Subcutaneous adipose tissue (tissue), 4 donors: ENCODE measurements around the gene POLR2C. TPM values are rescaled to one million over a fixed set of nuclear protein-coding genes. Genes with fewer than 3 reads are reported as not detected.

ENCODE experiments used
- total RNA-seq, 4 donors: library from RNA; depleted of rRNA; stranded (reverse); fragments of >200 nt; gene quantifications; one replicate each; pipeline ENCODE4 v1.1.0, GENCODE V29; 2016
- TF ChIP-seq, protein P1 (sequence below): fragments of 450-650 bp; IDR thresholded peaks from one replicate; pipeline ENCODE4 v1.5.1; 2016; ENCODE audit warnings: low read depth, mild to moderate bottlenecking, control low read depth, antibody characterized with exemption, moderate library complexity

POLR2C gene
- total RNA-seq, 4 donors from 2014 or later = 66.9 to 77.7 (median 67.6) TPM

DNA sequence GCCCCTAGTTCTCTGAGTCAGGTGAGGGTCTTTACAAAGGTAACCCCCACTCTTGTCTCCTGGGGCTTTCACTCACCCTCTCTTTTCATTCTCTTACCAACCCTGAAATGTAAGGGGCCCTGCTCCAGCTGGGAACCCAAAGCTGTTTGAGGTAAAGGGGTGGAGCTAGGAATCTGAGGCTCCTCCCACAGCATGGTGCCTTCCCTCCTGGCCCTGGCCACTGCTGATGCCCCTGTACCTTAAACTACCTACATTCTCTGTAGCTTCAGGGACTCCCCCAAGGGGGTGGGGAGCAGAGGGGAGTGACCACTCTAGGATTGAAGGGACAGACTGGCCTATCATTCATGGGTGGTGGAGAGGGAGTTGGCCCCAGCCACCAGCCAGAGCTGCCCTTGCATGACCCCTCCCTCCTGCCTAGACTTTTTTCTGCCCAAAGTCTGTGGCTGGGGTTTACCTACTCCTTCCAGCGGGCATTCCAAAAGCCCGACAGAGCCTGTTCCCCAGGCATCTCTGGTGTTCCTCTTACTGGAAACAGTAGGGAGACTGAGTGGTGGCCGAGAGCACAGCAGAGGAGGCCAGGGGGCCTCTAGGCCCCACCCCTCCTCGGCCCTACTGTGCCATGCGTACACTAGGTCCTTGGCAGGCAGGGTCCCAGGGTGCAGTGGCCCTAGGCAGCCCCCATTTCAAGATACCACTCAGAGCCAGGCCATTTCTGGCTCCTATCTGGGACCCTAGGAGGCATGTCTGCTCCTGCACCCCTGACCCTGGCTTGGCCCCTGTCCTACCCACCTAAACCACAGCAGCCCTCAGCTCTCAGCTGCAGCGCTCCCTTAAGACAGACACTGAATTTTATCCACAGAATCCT is 14.3 kb downstream of the POLR2C start:
- TF ChIP-seq, protein P1, sequence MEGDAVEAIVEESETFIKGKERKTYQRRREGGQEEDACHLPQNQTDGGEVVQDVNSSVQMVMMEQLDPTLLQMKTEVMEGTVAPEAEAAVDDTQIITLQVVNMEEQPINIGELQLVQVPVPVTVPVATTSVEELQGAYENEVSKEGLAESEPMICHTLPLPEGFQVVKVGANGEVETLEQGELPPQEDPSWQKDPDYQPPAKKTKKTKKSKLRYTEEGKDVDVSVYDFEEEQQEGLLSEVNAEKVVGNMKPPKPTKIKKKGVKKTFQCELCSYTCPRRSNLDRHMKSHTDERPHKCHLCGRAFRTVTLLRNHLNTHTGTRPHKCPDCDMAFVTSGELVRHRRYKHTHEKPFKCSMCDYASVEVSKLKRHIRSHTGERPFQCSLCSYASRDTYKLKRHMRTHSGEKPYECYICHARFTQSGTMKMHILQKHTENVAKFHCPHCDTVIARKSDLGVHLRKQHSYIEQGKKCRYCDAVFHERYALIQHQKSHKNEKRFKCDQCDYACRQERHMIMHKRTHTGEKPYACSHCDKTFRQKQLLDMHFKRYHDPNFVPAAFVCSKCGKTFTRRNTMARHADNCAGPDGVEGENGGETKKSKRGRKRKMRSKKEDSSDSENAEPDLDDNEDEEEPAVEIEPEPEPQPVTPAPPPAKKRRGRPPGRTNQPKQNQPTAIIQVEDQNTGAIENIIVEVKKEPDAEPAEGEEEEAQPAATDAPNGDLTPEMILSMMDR = no peak

DNA sequence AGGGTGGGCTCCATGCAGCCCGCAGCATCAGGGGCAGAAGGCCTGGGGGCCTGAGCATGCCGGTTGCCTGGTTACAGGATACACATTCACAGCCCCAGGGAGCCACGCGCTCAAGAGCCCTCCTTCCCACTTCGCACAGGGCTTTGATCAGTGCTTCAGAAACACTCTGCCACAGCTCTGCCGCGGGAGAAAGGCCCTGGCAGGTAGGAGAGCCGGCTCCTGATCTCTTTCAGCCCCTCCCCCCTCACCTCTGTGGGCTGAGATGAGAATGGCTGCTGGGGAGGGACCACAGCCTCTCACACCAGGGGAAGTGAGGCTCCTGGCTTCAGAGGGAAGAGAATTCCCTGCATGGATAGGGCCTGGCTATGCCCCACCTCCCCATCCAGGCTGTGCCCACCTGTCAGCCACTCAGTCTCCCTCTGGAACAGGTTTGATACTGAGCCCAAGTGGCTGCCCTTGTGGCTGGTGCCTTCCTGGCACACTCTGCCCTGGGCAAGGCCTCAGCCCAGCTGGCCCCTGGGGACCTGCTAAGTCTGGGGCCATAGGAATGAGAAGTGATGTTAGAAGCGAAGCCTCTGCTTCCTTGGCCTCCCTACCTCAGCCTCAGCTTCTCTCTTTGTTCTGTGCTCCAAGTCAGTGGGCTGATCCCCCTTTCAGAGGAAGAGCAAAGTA is 15.2 kb downstream of the POLR2C start:
- TF ChIP-seq, protein P1 = no peak

DNA sequence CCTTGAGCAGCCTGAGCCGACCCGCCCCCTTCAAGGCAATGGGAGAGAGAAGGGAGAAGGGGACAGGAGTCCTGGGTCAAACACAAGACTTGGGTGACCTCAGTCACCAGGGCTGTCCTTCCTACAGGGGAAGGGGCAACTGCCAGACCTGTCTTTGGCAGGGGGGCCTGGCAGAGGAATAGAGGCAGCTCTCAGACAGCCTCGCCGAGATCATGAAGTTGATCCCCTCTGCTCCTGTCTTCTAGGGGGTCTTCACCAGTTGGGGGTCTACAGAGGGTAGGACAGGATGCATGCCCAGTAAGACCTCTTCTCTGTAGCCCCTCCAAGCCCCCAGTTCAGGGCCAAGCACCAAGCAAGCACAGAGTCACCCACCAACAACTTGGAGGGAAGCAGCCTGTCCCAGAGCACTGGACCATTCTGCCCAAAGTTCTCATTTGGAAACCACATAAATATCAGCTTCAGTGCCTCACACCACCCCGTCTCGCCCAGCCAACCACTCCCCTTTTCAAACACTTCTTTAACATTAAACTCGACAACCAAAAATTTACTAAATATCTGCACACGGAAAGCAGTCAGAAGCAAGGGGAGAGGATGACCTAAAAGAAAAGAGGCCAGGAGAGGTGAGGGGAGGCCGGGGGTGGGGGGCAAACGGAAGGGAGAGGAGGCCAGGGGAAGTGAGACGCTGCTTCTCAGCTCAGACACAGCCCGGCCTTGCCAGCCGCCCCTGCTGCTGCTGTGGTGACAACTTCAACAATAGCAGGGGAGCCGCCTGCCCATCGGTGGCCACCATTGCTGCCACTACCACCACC is 16.1 kb downstream of the POLR2C start:
- TF ChIP-seq, protein P1 = no peak

DNA sequence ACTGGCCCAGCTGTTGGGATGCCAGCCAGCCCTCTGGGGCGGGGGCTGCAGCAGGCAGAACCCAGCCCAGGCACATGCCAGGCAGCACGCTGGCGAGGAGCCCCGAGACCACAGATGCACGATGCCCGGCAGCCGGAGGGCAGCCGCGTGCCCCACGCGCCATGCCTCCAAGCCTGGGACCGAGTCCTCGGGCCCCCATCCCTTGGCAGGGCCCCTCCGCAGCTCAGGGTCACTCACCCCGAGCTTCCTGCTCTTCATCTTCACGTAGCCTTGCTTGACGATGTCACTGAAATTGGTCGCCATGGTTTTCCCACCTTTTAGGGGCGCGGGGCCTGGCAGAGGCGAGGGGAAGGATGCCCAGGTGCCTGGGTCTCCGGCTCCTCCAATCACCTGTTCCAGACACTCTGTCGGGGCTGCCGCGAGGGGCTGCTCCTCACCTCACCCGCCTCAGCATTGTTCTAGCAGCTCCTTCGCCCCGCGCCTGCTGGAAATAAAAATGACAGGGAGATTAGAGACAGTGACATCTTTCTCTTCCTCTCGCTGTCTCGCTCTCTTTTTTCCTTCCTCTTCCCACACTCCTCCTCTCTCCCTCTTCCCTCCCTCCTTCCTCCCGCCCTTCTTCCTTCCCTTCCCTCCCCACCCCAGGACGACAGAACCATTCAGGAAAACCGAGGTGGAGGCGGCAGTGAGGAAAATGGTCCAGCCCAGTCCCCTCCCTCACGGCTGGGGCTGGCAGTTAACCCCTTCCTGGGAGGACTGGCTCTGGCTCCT is 16.9 kb downstream of the POLR2C start:
- TF ChIP-seq, protein P1 = no peak

DNA sequence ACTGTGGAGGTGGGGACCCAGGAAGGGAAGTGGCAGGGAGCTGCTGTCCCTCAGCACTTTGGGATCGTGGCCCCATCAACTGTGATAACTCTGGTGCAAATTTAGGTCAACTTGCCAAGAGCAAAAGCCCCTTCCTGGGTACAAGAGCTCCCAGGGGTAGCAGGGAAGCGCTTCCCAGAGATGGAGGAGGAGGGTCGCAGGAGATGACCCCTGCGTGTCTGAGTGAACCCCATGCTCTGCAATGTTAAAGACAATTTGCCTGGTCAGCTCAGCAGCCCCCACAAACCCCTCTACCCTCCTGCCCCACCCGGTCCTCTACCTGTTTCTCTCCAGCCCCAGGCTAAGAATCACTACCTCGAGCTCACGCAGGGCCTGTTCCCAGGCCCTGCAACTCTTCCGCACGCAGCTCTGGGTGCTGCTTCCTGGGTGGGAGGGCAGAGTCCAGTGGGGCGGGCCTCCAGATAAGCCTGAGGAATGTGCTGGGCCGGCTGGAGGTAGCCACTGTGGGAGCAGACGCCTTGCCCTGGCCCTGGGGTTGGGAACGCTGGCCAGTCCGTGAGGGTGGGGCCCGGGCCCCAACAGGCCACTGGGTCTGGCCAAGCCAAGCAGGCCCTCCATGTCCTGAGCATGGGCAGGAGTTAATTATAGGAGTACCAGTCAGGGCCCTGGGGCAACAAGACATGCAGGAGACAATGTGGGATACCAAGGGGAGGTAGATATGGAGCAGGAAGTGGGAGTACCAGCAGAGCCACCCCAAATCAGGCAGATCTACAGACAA is 17.7 kb downstream of the POLR2C start:
- TF ChIP-seq, protein P1 = no peak

DNA sequence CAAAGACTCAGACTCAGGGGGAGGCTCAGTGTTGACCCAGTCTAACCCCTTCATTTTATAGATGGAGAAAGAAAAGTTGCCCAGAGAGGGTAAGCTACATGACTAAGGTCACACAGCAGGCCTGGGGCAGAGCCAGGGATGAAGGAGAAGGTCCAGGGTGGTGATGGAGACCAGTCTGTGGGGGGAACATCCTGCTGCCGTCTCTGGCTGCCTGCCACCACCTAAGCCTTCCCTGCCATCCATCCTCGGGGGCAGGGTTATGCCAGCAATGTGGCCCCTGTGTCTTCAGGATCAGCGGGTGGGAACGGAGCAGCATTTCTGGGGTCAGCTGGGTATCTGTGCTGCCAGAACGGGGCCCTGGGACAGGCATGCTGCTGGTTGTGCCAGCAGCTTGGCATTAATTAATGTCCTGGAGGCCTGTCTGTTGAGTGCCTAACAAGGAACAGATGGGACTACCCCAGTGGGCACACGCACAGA is 18.3 kb downstream of the POLR2C start:
- TF ChIP-seq, protein P1 = no peak
